ENCODE results near the gene ADAM33.

DNA sequence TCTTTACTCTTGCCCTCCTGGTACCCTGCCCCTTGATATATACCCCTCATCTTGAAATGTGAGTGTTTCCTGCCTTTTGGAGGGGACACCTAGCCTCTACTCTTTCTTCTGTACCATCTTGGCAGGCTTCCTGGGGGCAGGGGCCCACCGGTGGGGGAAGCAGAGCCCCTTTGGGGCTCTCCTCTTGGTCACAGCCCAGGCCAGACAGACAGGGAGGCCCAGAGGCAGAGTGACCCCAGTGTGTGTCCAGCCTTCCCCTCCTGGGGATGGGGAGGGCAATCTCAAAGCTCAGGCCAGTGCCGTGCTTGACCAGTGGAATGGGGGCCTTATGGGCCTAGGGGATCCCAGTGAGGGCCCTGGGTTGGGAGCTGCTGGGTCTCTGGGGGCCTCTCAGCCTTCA is 3.6 kb downstream of the ADAM33 start:
- TF ChIP-seq, protein P1, sequence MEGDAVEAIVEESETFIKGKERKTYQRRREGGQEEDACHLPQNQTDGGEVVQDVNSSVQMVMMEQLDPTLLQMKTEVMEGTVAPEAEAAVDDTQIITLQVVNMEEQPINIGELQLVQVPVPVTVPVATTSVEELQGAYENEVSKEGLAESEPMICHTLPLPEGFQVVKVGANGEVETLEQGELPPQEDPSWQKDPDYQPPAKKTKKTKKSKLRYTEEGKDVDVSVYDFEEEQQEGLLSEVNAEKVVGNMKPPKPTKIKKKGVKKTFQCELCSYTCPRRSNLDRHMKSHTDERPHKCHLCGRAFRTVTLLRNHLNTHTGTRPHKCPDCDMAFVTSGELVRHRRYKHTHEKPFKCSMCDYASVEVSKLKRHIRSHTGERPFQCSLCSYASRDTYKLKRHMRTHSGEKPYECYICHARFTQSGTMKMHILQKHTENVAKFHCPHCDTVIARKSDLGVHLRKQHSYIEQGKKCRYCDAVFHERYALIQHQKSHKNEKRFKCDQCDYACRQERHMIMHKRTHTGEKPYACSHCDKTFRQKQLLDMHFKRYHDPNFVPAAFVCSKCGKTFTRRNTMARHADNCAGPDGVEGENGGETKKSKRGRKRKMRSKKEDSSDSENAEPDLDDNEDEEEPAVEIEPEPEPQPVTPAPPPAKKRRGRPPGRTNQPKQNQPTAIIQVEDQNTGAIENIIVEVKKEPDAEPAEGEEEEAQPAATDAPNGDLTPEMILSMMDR (IDR thresholded peaks at IDR 0.05) = no peak
- no peak for TF ChIP-seq POLR2A (IDR thresholded peaks at IDR 0.05)

Data from Peyer's patch (tissue), 4 donors.